ENCODE measurements around the gene ANKRD9. TPM values are rescaled to one million over a fixed set of nuclear protein-coding genes. Genes with fewer than 3 reads are reported as not detected.

The ANKRD9 gene
- total RNA-seq, 1 experiment from 2014 or later, result 23.7 TPM

GRCh38 chr14:102514987-102515733 lies 5.6 kb upstream of the ANKRD9 start:
- no TSS peak for BruUV-seq (replicated peaks)
- TF ChIP-seq REST (IDR thresholded peaks at IDR 0.05; ENCODE audit: insufficient read depth in 1 of 2, low read depth in 2 of 2, low read length in 1 of 2) (no peak), SIN3A (IDR thresholded peaks at IDR 0.05; ENCODE audit: borderline replicate concordance, insufficient read depth, low read depth, low read length) (no peak), POLR2AphosphoS5 (IDR thresholded peaks at IDR 0.05; ENCODE audit: low read depth, low read length) (no peak), TCF7L2 (IDR thresholded peaks at IDR 0.05; ENCODE audit: low read depth, low read length) (no peak), CTCF (IDR thresholded peaks at IDR 0.05) (no peak)
- Histone ChIP-seq H3K27me3 (ENCODE audit: control insufficient read depth, insufficient read depth, low read length) (no peaks in the 10 kb centered on the region), H3K27ac (ENCODE audit: low read length) (no peak overlapping the region), H3K36me3 (ENCODE audit: control insufficient read depth, insufficient read depth, low read length) (no peaks in the 10 kb centered on the region), H3K9me3 (ENCODE audit: control insufficient read depth, insufficient read depth, low read depth, low read length) (no peaks in the 10 kb centered on the region), H3K4me1 (ENCODE audit: control insufficient read depth, insufficient read depth, low read length) (no peaks in the 10 kb centered on the region; the same call in 1 of the 2 replicates), H3K4me3 (ENCODE audit: low read depth in 2 of 2, low read length in 2 of 2) (no peak overlapping the region)
- in situ Hi-C loops (cut with HindIII; ENCODE audit: low pct_unique_long_range_greater_than_20kb, low sequenced_read_pairs) (no loop called here), intact Hi-C loops (cut with micrococcal nuclease; ENCODE audit: unreplicated experiment) (loop anchor here (5.0 kb wide), 1 partner anchor 78 kb away; no protein-coding TSS in a partner anchor)
- POLR2A ChIA-PET, result interaction anchor here (0.7 kb wide), 1 partner anchor 80 kb away, joined by 18 read pairs; no protein-coding TSS in a partner anchor
- DNase-seq (ENCODE audit: low read depth, low spot score) (no peak), ATAC-seq (no peak)
- CTCF ChIA-PET, result interaction anchor here (0.5 to 1.2 kb wide), 5 partner anchors 8 to 153 kb away, joined by 3 to 23 read pairs (median 4); no protein-coding TSS in a partner anchor

- DNase-seq (ENCODE audit: low read depth, low spot score), result no peak
- ChIA-PET POLR2A (no interaction called here), CTCF (interaction anchor here (0.5 kb wide), 2 partner anchors 9 to 251 kb away, joined by 4 to 23 read pairs; no protein-coding TSS in a partner anchor)
- BruUV-seq (replicated peaks), result no TSS peak
- H3K27me3 ChIP-seq (ENCODE audit: control insufficient read depth, insufficient read depth, low read length), result no peaks in the 10 kb centered on the region
- in situ Hi-C loops (cut with HindIII; ENCODE audit: low pct_unique_long_range_greater_than_20kb, low sequenced_read_pairs), result no loop called here
- H3K9me3 ChIP-seq (ENCODE audit: control insufficient read depth, insufficient read depth, low read depth, low read length), result no peaks in the 10 kb centered on the region
- ATAC-seq, result no peak
- H3K4me3 ChIP-seq (ENCODE audit: low read depth in 2 of 2, low read length in 2 of 2), result no peak overlapping the region
- intact Hi-C loops (cut with micrococcal nuclease; ENCODE audit: unreplicated experiment), result no loop called here
- TF ChIP-seq REST (IDR thresholded peaks at IDR 0.05; ENCODE audit: insufficient read depth in 1 of 2, low read depth in 2 of 2, low read length in 1 of 2) (no peak), CTCF (IDR thresholded peaks at IDR 0.05) (no peak), POLR2AphosphoS5 (IDR thresholded peaks at IDR 0.05; ENCODE audit: low read depth, low read length) (no peak), SIN3A (IDR thresholded peaks at IDR 0.05; ENCODE audit: borderline replicate concordance, insufficient read depth, low read depth, low read length) (no peak), TCF7L2 (IDR thresholded peaks at IDR 0.05; ENCODE audit: low read depth, low read length) (no peak)
- H3K4me1 ChIP-seq (ENCODE audit: control insufficient read depth, insufficient read depth, low read length), result no peaks in the 10 kb centered on the region; the same call in 1 of the 2 replicates
- no peak overlapping the region for H3K27ac ChIP-seq (ENCODE audit: low read length)
- H3K36me3 ChIP-seq (ENCODE audit: control insufficient read depth, insufficient read depth, low read length), result no peaks in the 10 kb centered on the region
Observed at GRCh38 chr14:102513899-102514772, 4.6 kb upstream of the ANKRD9 start.
